ENCODE measurements around the gene BAMBI. TPM values are rescaled to one million over a fixed set of nuclear protein-coding genes. Genes with fewer than 3 reads are reported as not detected.

Gene BAMBI
- total and polyA plus RNA-seq, 9 donors: 28.6 to 138 (median 62.3) TPM

GRCh38 chr10:28710202-28710886 lies 33.0 kb downstream of the BAMBI start:
- Histone ChIP-seq H3K9me3 (no peaks in the 10 kb centered on the region), H3K27ac (peak overlapping the region; percentile 52 to 77), H3K4me1 (ENCODE audit: insufficient read depth) (peaks cover 13% of the 10 kb centered on the region), H3K27me3 (no peaks in the 10 kb centered on the region), H3K36me3 (no peaks in the 10 kb centered on the region), H3K4me3 (no peak overlapping the region)
- peak; percentile 49 to 64 (median 61) for DNase-seq
- WGBS, 3 donors: 14 to 24% (median 20%) methylated on average over 6 of the region's 6 CpGs
- intact Hi-C loops (cut with DNase I): no loop called here
- TF ChIP-seq EP300 (IDR thresholded peaks at IDR 0.05): no peak
- TF ChIP-seq POLR2A (IDR thresholded peaks at IDR 0.05): no peak
- TF ChIP-seq, protein P1, sequence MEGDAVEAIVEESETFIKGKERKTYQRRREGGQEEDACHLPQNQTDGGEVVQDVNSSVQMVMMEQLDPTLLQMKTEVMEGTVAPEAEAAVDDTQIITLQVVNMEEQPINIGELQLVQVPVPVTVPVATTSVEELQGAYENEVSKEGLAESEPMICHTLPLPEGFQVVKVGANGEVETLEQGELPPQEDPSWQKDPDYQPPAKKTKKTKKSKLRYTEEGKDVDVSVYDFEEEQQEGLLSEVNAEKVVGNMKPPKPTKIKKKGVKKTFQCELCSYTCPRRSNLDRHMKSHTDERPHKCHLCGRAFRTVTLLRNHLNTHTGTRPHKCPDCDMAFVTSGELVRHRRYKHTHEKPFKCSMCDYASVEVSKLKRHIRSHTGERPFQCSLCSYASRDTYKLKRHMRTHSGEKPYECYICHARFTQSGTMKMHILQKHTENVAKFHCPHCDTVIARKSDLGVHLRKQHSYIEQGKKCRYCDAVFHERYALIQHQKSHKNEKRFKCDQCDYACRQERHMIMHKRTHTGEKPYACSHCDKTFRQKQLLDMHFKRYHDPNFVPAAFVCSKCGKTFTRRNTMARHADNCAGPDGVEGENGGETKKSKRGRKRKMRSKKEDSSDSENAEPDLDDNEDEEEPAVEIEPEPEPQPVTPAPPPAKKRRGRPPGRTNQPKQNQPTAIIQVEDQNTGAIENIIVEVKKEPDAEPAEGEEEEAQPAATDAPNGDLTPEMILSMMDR (IDR thresholded peaks at IDR 0.05): no peak

DNA sequence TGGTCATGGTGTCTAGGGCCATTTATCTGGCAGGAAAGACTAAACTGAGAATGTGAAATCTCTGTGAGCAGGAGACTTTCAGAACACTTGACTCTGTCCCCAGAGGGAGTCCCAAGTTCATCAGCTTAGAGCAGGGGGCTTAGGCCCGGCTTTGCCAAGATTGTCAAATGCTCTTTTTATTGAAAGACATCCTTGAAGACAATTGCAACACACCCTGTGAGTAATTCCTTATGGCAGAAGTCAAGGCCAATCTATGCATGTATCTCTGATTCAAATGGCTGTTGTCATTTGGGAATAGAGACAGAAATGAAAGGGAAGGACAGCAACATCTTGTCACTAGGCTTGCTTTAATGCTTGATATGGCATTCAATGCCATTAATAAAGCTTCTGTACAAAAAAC lies 33.7 kb downstream of the BAMBI start:
- DNase-seq: no peak
- intact Hi-C loops (cut with DNase I): no loop called here
- no peak overlapping the region for H3K4me3 ChIP-seq
- TF ChIP-seq EP300 (IDR thresholded peaks at IDR 0.05) (no peak), POLR2A (IDR thresholded peaks at IDR 0.05) (no peak)
- TF ChIP-seq, protein P1 (IDR thresholded peaks at IDR 0.05): no peak
- peak overlapping the region in 1 of 2 donors; percentile 77 for H3K27ac ChIP-seq
- H3K9me3 ChIP-seq: no peaks in the 10 kb centered on the region
- no peaks in the 10 kb centered on the region for H3K27me3 ChIP-seq
- 87 to 93% (median 90%) methylated on average over 1 of the region's 1 CpG for WGBS, 3 donors
- peaks cover 15% of the 10 kb centered on the region for H3K4me1 ChIP-seq (ENCODE audit: insufficient read depth)
- no peaks in the 10 kb centered on the region for H3K36me3 ChIP-seq

- Histone ChIP-seq H3K4me1 (ENCODE audit: insufficient read depth) (peaks cover 15% of the 10 kb centered on the region), H3K27me3 (no peaks in the 10 kb centered on the region), H3K27ac (no peak overlapping the region), H3K36me3 (no peaks in the 10 kb centered on the region), H3K4me3 (no peak overlapping the region), H3K9me3 (no peaks in the 10 kb centered on the region)
- 89 to 97% (median 97%) methylated on average over 3 of the region's 3 CpGs for WGBS, 3 donors
- intact Hi-C loops (cut with DNase I): no loop called here
- TF ChIP-seq, protein P1 (IDR thresholded peaks at IDR 0.05): no peak
- TF ChIP-seq EP300 (IDR thresholded peaks at IDR 0.05): no peak
- no peak for DNase-seq
Observed at GRCh38 chr10:28711776-28712175, 34.5 kb downstream of the BAMBI start.

- H3K27ac ChIP-seq: peak overlapping the region in 1 of 2 donors; percentile 31
- peaks cover 17% of the 10 kb centered on the region for H3K4me1 ChIP-seq (ENCODE audit: insufficient read depth)
- WGBS, 3 donors: 89 to 94% (median 90%) methylated on average over 10 of the region's 10 CpGs
- TF ChIP-seq EP300 (IDR thresholded peaks at IDR 0.05) (no peak), POLR2A (IDR thresholded peaks at IDR 0.05) (no peak)
- TF ChIP-seq, protein P1 (IDR thresholded peaks at IDR 0.05): no peak
- no peaks in the 10 kb centered on the region for H3K27me3 ChIP-seq
- intact Hi-C loops (cut with DNase I): no loop called here
- H3K9me3 ChIP-seq: no peaks in the 10 kb centered on the region
- no peaks in the 10 kb centered on the region for H3K36me3 ChIP-seq
- no peak overlapping the region for H3K4me3 ChIP-seq
- no peak for DNase-seq
Observed at GRCh38 chr10:28713626-28714352, 36.5 kb downstream of the BAMBI start.

All from ovary (tissue), 9 donors.